Measurements from ENCODE around the gene MAPK12.

MAPK12 gene

GRCh38 chr22:50250555-50251476 is 10.7 kb downstream of the MAPK12 start, which contains the start of gene HDAC10:
Gene HDAC10, minus strand, starts transcription at chr22:50251265. Its CDS starts 233 bp downstream, at chr22:50251032.
- peak; percentile 90 for DNase-seq

DNA sequence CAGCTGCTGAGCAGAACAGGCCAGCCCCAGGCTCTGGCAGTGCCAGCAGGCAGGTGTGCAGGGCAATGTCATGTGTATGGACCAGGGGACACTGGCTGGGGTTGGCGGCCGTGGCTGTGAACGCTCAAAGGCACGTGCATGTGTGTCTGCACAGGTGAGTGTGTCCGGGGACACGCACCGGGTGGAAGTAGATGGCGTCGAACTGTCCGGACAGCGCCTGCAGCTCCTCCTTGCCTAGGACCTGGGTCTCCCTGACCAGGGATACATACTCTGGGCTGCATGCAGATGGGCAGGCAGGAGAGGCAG is 11.3 kb downstream of the MAPK12 start:
- DNase-seq = no peak

- no peak for DNase-seq
These were observed 11.9 kb downstream of the MAPK12 start for GRCh38 chr22:50249341-50250248.

DNA sequence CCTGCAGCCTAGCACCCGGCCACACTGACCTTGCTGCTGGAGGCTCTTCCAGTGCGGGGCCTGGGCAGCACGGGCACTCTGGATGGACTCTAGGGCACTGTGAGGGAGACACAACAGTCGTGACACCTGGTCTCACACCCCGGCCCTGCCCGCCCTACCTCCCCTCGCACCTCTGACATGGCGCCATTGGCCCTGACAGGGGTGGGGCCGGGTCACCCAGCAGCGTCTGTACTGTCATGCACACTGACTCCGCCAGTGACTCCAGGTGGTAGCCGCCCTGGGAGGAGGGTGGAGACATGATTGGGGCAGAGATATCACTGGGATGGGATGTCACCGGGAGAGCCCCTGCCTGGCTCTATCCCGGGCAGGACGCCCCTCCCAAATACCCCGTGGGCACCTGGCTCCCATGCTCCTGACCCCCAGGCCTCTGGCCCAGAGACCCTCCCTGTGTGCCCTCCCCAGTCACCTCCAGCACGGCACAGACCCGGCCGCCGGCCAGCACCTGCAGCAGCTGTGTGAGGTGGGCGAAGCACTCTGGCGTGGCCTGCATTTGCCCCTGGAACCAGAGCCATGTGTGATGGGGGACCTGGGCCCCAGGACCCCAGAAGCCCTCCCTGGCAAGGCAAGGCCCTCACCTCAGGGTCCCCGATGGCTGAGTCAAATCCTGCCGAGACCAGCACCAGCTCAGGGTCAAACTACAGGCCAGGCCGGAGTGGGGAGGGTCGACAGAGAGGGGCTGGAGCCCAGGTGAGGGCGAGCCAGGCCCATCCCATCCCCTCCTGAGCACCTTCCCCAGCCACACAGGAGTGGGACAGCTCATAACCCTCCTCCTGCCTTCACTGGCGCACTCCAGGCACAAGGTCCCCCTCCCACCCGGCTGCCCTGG is 13.0 kb downstream of the MAPK12 start:
- DNase-seq = no peak

- peak; percentile 58 for DNase-seq
These were observed 13.7 kb downstream of the MAPK12 start for GRCh38 chr22:50247748-50248147.

- no peak for DNase-seq
These were observed 15.0 kb downstream of the MAPK12 start for GRCh38 chr22:50246242-50247175.

GRCh38 chr22:50245214-50246072 is 16.0 kb downstream of the MAPK12 start:
- DNase-seq = peak; percentile 87

DNA sequence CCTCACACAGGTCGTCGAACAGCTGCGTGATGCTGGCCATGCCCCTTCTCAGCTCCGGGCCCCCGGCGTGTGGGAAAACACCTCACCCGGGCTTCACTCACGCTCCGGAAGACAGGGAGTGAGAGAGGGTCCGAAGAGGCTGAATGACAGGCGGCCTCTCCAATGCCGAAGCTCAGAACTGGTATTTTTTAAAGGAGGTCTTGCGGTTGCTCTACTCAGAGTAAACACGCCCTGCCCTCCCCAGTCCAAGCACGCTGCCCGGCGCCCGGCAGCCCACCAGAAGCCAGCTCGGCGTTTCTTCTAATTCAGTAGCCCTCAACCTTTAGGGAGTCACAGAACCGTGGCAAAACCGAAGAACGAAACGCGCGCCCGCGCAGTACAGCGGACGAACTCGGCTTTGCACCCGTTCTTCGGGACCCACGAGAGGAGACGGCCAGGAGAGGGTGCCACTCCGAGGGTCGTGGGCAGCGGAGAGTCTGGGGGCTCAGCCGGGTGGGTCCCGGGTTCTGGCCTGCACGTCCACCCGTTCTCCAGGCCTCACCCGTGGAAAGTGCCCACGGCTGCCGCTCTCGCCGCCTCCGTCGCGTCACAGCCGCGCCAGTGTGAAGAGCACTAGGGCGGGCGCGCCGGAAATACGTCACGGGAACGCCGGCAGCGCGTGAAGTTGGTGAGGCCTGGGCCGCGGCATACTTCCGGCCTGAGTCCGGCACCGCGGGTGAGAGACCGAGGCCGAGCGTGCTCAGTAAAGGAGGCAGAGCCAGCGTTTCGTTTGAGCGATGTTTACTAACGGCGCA is 16.9 kb downstream of the MAPK12 start, which contains the start of gene TUBGCP6:
Gene TUBGCP6, minus strand, starts transcription at position 604 of the 794 bp plus-strand sequence. Its CDS starts 564 bp downstream, at position 40.
- peak; percentile 96 for DNase-seq

GRCh38 chr22:50243685-50244419 is 17.6 kb downstream of the MAPK12 start:
- DNase-seq = no peak

GRCh38 chr22:50242406-50242949 is 19.0 kb downstream of the MAPK12 start:
- no peak for DNase-seq

- DNase-seq = no peak
These were observed 22.7 kb downstream of the MAPK12 start for GRCh38 chr22:50238755-50239154.

- DNase-seq = no peak
These were observed 24.6 kb downstream of the MAPK12 start for GRCh38 chr22:50236731-50237409.

DNA sequence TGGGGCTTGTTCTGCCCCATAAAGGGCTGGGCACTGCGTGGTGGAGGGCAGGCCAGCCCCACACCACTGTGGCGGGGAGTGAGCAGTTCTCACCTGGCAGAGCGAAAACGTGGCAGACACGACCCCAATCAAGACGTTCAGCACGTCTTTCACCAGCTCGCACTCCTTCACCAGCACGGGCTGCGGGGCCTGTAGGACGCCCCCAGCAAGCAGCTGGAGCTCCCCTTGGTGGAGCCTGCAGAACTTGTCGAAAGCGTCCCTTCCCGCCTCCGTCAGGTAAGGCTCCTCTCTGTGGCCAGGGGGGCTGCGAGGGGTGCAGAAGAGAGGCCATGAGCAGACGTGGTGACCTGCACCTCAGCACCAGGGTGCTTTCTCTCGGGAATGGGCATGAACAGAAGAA is 28.3 kb downstream of the MAPK12 start:
- DNase-seq = no peak

DNA sequence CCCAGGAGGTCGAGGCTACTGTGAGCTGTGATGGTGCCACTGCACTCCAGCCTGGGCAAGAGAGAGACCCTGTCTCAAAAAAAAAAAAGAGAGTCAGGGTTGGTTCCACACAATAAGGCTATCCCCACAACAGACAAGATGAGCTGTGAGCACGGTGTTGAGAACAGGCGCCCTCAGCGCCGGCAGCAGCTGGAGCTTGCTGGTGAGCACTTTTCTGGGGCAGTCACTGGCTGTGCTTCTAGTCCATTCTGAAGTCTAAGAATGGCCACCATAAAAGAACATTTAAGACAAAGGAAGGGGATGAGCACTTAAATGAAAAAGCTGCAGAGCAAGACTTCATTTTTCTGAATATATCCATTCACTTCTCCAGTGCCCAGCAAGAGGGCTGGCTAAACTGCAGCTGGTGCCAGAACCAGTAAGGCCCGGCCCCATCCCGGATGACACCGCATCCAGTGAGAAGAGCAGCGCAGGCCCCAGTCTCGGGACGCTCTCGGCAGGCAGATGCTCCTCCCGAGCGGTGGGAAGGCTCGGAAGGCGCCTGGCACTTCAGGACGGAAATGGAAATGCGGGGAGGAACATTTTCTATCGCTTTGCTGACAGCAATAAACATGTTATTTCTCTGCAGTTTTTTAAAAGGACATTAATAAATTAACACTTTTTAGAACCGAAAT is 28.9 kb downstream of the MAPK12 start:
- no peak for DNase-seq

GRCh38 chr22:50229370-50229769 is 32.1 kb downstream of the MAPK12 start:
- DNase-seq = no peak

- DNase-seq = no peak
These were observed 33.1 kb downstream of the MAPK12 start for GRCh38 chr22:50228366-50228765.

DNA sequence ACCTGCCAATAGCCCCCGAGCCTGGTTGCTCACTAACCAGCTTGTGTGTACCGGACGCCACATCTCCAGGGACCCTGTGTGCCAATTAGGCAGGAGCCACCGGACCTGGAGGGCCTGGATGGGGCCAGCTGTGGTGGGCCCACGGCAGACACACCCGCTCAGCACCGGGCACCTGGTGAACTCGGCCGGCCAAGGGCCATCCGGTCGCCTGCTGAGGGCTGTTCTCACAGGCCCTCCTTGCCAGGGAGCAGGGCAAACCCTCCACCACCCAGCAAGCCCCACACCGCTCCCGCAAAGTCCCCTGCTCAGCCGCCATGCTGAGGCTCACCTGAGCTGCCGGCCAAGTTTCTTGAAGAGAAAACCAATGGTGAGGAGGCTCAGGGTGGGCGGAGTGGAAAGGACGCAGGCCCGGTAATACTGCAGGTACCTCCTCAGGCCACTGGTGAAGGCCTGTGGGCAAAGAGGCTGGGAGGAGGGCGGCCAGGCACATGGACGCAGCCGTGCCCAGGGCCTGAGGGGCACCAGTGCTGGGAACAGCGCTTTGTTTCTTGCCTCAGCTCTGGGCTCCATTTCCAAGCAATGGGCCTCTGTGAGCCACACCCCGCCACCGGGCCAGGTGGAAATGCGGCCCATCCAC is 33.8 kb downstream of the MAPK12 start:
- DNase-seq = no peak

All from CD4-positive, alpha-beta T cell treated with Interleukin-17A for 4 hours (primary cell).